Stomach smooth muscle (tissue), 2 donors: ENCODE data around the gene IRAK2.

Source experiments
- H3K27ac ChIP-seq: one replicate; pipeline ENCODE4 v1.7.0; 2013; ENCODE audit warnings: mild to moderate bottlenecking, low read length, inconsistent platforms
- H3K27me3 ChIP-seq, 2 donors: one replicate each; pipeline ENCODE4 v1.7.0; 2013; ENCODE audit warnings: low read length in 2 of 2; ENCODE audit not compliant: insufficient read depth in 2 of 2, control insufficient read depth in 1 of 2
- H3K36me3 ChIP-seq, 2 donors: one replicate each; pipeline ENCODE4 v1.7.0; 2013; ENCODE audit warnings: low read length in 2 of 2; ENCODE audit not compliant: control insufficient read depth in 2 of 2, insufficient read depth in 2 of 2
- H3K4me1 ChIP-seq: one replicate; pipeline ENCODE4 v1.7.0; 2013; ENCODE audit warnings: low read length; ENCODE audit not compliant: control insufficient read depth, insufficient read depth
- H3K4me3 ChIP-seq, 2 donors: one replicate each; pipeline ENCODE4 v1.7.0; 2013; ENCODE audit warnings: low read length in 2 of 2
- H3K9ac ChIP-seq, 2 donors: one replicate each; pipeline ENCODE4 v1.7.0; 2013; ENCODE audit warnings: low read length in 2 of 2, mild to moderate bottlenecking in 1 of 2
- H3K9me3 ChIP-seq, 2 donors: one replicate each; pipeline ENCODE4 v1.7.0; 2013; ENCODE audit warnings: low read length in 2 of 2; ENCODE audit not compliant: control insufficient read depth in 2 of 2
- donor health status: healthy.
- donor health status: Pancreatic carcinoma.

Gene IRAK2

DNA sequence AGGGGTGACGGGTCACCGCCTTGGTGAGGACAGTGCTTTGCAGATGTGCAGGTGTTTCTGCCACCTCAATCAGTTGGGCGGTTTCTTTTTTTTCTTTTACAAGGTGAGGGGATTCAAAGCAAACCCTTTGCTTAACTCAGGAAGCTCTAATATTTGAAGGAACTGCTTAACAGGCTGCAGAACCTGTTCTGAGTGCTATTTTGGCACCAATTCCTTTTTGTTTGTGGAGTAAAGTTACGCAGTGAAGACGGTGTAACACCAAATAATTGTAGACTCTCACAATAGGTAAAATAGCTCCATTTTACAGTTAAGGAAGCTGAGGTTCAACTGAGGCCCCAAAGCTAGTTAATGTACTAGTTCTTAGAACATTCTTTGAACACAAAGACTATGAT is 121.4 kb downstream of the IRAK2 start:
- H3K4me3 ChIP-seq = no peak overlapping the region
- H3K27ac ChIP-seq = no peak overlapping the region
- no peak overlapping the region for H3K9ac ChIP-seq
- H3K4me1 ChIP-seq = peaks cover 5% of the 10 kb centered on the region
- no peaks in the 10 kb centered on the region for H3K9me3 ChIP-seq
- H3K27me3 ChIP-seq = no peaks in the 10 kb centered on the region
- H3K36me3 ChIP-seq = peaks cover 16 to 33% of the 10 kb centered on the region in 2 donors

DNA sequence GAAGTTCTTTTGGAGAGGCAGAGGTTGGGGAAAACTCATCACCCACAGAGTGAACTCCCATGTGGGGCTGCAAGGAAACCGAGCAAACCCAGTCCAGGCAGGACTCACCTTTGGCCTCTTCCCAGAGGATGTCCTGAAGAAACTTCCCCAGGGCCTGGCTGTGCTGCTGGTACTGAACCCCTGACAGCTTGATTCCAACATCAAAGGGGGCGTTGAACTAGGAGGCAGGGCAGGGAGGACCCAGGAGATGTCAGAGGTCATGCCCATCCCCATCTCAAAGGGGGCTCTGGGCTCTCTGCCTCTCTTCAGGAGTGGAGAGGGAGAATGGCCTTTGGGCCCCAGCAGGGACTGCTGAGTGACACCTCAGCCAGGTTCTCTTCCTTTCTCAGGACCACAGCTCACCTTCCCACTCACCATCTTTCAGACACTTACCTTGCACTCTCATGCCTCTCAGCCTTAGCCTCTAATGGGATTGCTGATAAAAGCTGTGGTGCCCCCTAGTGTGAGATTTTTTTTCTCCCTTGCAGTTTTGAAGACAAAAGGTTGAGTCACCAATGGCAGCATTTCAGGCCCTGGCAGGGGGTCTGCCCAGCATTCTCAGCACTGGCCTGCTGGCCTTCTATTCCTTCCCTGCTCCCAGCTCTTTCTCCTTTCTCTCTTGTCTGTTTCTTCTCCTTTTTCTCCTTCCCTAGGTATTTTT is 122.0 kb downstream of the IRAK2 start:
- peaks cover 5% of the 10 kb centered on the region for H3K4me1 ChIP-seq
- no peak overlapping the region for H3K4me3 ChIP-seq
- H3K27me3 ChIP-seq = no peaks in the 10 kb centered on the region
- H3K9ac ChIP-seq = no peak overlapping the region
- peaks cover 16 to 33% of the 10 kb centered on the region in 2 donors for H3K36me3 ChIP-seq
- H3K27ac ChIP-seq = no peak overlapping the region
- H3K9me3 ChIP-seq = no peaks in the 10 kb centered on the region

DNA sequence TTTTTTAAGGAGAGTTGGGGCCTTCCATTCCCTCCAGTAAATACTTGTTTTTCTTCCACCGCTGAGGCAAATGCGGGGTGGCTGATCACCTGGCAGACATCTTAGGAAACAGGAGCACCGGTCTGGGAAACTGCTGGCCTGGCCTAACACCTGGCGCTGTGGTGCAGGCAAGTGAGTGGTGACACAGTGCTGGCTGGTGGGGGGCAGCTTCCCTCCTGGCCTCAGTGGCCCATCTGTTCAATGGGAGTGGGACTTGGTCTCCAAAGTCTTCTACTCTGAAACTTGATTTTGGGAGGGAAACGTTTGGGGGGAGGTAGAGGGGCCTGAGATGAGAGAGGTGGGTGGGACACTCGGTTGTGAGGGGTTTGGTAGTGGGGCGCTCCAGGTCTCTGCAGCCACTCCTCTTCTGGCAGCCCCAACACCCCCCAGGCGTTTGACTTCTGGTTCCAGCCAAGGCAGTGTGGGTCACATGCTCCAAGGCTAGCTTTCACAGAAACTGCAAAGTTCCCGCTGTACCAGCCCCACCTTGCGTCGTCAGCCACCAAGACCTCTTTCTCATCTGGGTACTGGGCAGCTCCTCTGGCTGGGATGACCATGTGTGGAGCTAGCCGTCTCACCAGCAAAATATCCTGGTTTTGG is 123.3 kb downstream of the IRAK2 start:
- H3K27me3 ChIP-seq = no peaks in the 10 kb centered on the region
- H3K9me3 ChIP-seq = no peaks in the 10 kb centered on the region
- no peak overlapping the region for H3K9ac ChIP-seq
- peaks cover 15 to 34% of the 10 kb centered on the region in 2 donors for H3K36me3 ChIP-seq
- H3K4me1 ChIP-seq = peaks cover 5% of the 10 kb centered on the region
- no peak overlapping the region for H3K4me3 ChIP-seq
- H3K27ac ChIP-seq = no peak overlapping the region

DNA sequence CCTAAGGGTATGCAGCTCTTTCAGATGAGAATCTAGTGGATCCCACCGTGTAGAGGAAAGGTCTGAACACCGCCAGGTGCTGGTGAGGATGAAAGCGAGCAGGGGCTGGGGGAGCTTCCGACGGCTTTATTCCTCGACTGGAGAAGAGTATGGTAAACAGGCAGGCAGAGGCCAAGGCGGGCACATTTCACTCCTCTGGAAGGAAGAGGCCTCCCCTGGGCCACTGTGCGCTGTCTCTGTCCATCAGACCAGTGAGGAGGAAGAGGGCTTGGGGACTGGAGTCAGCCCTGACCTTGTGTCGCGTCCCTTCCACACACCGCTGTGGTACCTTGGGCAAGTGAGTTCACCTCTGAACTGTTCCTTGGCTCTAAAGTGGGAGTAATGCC is 123.8 kb downstream of the IRAK2 start:
- Histone ChIP-seq H3K27ac (no peak overlapping the region), H3K4me1 (peaks cover 3% of the 10 kb centered on the region), H3K9ac (no peak overlapping the region), H3K36me3 (peaks cover 13 to 31% of the 10 kb centered on the region in 2 donors), H3K9me3 (no peaks in the 10 kb centered on the region), H3K27me3 (no peaks in the 10 kb centered on the region), H3K4me3 (no peak overlapping the region)

DNA sequence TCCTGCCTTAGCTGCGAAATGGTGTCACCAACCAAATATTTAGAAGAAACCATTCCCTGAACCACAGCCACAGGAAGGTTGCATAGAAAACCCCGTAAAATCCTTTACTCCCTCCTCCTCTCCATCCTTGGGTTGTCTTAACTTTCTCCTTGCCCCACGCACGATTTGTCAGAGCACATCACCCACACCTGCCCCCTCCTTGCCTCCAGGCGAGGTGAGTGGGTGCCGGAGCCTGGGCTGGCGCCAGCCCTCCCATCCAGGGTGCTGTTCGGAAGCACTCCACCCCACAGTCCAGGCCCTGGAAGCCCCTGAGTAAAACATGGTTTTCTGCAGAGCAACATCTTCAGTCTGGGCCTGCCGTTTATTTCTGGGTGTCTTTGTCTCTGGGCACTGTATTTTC is 124.4 kb downstream of the IRAK2 start:
- no peak overlapping the region for H3K9ac ChIP-seq
- no peaks in the 10 kb centered on the region for H3K9me3 ChIP-seq
- H3K27ac ChIP-seq = no peak overlapping the region
- H3K27me3 ChIP-seq = no peaks in the 10 kb centered on the region
- no peak overlapping the region for H3K4me3 ChIP-seq
- H3K4me1 ChIP-seq = no peaks in the 10 kb centered on the region
- peaks cover 16 to 33% of the 10 kb centered on the region in 2 donors for H3K36me3 ChIP-seq

DNA sequence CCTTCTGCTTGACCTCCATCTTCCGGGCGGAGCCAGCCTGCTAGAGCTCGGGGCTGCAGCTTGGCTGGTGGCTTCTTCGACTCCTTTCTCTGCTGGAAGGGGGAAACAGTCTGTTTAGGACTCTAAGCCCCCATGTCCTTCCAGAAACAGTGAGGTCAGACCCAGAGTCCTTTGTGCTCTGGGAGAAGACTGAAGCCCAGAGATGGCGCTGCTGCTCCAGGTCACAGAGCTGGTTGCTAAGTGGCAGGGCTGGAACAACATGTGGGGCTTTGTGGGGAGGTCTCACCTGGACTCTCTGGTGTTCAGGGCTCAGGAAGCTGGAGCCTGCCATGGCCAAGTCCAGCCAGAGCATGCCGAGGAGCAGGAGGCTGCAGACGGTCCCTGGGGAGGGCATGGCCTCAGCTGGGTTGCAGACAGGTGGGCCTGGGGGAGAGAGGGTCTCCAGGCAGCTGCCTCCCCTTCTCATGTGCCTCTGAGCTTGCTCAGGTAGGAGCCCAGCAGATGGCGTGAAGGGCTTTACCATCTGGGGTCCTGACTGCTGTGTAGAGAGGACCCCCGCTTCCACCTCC is 125.2 kb downstream of the IRAK2 start:
- Histone ChIP-seq H3K9ac (no peak overlapping the region), H3K27me3 (no peaks in the 10 kb centered on the region), H3K36me3 (peaks cover 14 to 32% of the 10 kb centered on the region in 2 donors), H3K4me3 (no peak overlapping the region), H3K27ac (no peak overlapping the region), H3K9me3 (no peaks in the 10 kb centered on the region), H3K4me1 (no peaks in the 10 kb centered on the region)

DNA sequence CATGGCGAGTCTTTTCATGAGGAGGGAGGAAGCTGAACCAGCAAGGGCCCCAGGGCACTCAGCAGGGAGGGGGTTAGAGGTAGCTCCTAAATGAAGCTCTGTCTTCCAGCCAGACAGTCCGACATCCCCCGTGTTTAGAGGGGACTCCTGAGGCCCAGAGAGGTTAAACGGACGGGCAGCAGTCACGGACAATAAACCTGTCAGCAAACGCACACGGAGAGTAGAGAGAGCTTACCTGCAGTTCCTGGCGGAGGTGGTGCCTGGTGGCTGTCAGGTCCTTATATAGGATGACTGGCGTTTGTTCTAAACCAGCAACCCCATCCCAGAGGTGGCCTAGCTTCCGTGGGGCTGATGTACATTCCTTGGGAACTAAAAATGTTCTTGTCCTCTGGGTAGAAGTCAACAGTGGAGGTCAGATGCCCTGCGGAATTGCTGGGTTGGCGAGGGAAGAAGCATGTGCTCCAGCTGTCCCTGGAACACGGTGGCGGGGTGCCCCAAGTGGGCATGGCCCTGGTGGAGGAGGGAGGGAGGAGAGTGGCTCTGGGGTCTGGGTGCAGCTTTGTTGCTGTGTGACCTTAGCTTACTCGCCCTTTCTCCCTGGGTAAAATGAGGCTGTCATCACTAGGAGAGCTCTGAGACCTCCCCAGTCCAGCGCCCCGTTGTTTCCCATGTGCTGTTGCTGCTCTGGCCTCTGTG is 125.9 kb downstream of the IRAK2 start:
- Histone ChIP-seq H3K36me3 (peaks cover 14 to 29% of the 10 kb centered on the region in 2 donors), H3K9ac (no peak overlapping the region), H3K9me3 (no peaks in the 10 kb centered on the region), H3K27ac (no peak overlapping the region), H3K4me1 (no peaks in the 10 kb centered on the region), H3K4me3 (no peak overlapping the region), H3K27me3 (no peaks in the 10 kb centered on the region)

DNA sequence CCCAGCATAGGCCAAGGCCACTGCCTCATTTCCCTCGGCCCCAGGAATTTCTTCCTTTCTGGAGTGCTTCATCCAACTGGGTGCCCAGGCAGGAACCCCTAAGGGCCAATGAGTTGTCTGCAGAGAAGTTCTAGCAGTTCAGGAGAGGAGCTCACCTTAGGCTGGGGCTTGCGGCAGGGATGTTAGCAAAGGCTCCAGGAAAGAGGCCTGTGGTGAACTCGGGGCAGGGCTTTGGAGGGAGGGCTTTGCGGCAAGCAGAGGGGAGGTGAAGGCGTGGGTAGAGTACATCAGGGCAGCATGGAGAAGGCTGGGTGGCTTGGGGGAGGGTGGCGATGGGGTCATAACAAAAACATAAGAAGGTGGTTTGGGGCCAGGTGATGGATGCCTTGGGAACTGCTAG is 126.9 kb downstream of the IRAK2 start:
- no peak overlapping the region for H3K27ac ChIP-seq

DNA sequence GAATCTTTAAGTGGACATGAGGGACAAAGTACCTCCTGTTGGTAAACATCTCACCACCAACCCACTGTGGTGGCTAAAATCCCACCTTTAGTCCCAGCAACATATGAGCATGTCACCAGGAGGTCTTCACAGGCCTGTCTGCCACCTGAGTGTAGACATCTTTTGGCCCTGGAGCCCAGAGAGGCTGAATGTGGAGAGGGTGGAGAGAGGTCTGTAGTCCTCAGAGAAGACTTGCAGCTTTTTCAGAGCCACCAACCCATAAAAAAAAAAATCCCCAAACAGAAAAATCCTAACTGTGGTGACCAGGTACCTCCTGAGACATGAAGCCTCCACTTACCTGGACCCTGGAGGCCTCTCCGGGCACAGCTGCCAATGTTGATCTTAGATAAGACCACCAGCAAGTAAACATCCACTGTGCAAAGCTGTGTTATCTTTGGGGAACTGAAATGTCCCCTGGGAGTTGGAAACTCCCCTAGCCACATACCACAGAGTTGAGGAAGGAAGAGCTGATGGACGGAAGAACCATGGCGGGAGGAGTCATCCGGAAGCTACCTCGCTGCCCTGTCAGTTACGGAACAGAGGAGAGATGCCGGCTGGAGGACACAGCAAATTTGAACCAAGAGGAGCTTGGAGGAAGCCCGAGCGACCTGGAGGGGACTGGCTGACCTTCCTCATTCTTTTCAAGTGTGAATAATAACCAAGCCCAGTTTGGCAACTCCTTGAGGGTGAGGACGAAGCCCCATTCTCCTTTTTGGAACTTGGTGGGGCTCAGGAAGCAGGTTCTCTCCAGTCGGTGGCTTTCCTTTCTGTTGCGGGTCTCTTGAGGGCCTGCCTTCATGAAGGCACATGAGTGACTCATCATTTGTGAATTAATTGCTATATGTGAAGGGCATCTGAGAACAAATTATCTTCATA is 128.0 kb downstream of the IRAK2 start, which contains the start of gene GHRL:
TSS of gene GHRL (minus strand) at position 443 of the 915 bp plus-strand sequence. CDS start 2,767 bp downstream, outside the sequence.
- Histone ChIP-seq H3K27me3 (no peaks in the 10 kb centered on the region), H3K36me3 (peaks cover 11 to 23% of the 10 kb centered on the region in 2 donors), H3K4me1 (no peaks in the 10 kb centered on the region), H3K9me3 (no peaks in the 10 kb centered on the region), H3K4me3 (no peak within 1 kb of the TSS), H3K9ac (no peak within 1 kb of the TSS), H3K27ac (no peak within 1 kb of the TSS)

More for the DNA sequence above, 126.9 kb downstream of the IRAK2 start:
- Histone ChIP-seq H3K9ac (no peak overlapping the region), H3K27me3 (no peaks in the 10 kb centered on the region), H3K36me3 (peaks cover 11 to 29% of the 10 kb centered on the region in 2 donors), H3K4me1 (no peaks in the 10 kb centered on the region), H3K4me3 (no peak overlapping the region), H3K9me3 (no peaks in the 10 kb centered on the region)
